ENCODE results near the gene ARMH2.

Gene ARMH2

DNA sequence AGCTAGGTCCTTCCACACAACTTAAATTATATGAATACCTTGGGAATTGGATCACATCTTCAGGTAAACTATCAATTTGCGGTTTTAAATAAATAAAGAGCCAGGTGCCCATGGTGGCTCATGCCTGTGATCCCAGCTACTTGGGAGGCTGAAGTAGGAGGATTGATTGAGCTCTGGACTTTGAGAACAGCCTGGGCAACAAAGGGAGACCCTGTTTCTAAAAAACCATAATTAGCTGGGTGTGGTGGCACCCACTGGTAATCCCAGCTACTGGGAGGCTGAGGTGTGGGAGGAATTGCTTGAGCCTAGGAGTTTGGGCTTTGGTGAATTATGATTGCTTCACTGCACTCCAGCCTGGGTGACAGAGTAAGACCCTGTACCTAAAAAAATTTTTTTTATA, 20.6 kb downstream of the ARMH2 start:
- no peak overlapping the region for H3K27ac ChIP-seq (ENCODE audit: poor library complexity, severe bottlenecking)

DNA sequence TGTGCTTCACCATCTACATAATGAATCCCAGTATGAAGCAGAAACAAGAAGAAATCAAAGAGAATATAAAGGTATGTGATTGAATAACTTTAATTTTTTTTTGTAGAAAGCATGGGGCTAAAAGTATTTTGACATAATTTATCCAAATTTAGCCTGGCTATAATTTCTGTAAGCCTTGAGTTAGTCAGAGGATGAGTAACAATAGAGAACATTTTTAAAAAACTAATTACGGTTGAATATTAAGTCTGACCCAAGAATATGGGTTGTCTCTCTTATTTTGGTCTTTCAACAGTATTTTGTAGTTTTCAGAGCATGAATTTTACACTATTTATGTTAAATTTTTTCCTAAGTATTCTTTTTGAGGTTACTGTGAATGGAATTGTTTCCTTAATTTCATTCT, 21.5 kb downstream of the ARMH2 start:
- H3K4me1 ChIP-seq (ENCODE audit: insufficient read depth, poor library complexity, severe bottlenecking): peaks cover 26% of the 10 kb centered on the region
- no peaks in the 10 kb centered on the region for H3K27me3 ChIP-seq (ENCODE audit: insufficient read depth, poor library complexity, severe bottlenecking)
- H3K27ac ChIP-seq (ENCODE audit: poor library complexity, severe bottlenecking): no peak overlapping the region
- H3K9me3 ChIP-seq (ENCODE audit: severe bottlenecking): no peaks in the 10 kb centered on the region
- TF ChIP-seq, protein P1, sequence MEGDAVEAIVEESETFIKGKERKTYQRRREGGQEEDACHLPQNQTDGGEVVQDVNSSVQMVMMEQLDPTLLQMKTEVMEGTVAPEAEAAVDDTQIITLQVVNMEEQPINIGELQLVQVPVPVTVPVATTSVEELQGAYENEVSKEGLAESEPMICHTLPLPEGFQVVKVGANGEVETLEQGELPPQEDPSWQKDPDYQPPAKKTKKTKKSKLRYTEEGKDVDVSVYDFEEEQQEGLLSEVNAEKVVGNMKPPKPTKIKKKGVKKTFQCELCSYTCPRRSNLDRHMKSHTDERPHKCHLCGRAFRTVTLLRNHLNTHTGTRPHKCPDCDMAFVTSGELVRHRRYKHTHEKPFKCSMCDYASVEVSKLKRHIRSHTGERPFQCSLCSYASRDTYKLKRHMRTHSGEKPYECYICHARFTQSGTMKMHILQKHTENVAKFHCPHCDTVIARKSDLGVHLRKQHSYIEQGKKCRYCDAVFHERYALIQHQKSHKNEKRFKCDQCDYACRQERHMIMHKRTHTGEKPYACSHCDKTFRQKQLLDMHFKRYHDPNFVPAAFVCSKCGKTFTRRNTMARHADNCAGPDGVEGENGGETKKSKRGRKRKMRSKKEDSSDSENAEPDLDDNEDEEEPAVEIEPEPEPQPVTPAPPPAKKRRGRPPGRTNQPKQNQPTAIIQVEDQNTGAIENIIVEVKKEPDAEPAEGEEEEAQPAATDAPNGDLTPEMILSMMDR (IDR thresholded peaks at IDR 0.05; ENCODE audit: poor library complexity, severe bottlenecking): no peak
- H3K36me3 ChIP-seq (ENCODE audit: low read depth): peaks cover 60% of the 10 kb centered on the region
- DNase-seq (ENCODE audit: low spot score): no peak
- no peak for ATAC-seq (ENCODE audit: low read depth)
- H3K4me3 ChIP-seq (ENCODE audit: severe bottlenecking): peak overlapping the region; percentile 92

More for the DNA sequence above, 20.6 kb downstream of the ARMH2 start:
- Histone ChIP-seq H3K27me3 (ENCODE audit: insufficient read depth, poor library complexity, severe bottlenecking) (no peaks in the 10 kb centered on the region), H3K36me3 (ENCODE audit: low read depth) (peaks cover 69% of the 10 kb centered on the region), H3K9me3 (ENCODE audit: severe bottlenecking) (no peaks in the 10 kb centered on the region), H3K4me3 (ENCODE audit: severe bottlenecking) (no peak overlapping the region), H3K4me1 (ENCODE audit: insufficient read depth, poor library complexity, severe bottlenecking) (peaks cover 26% of the 10 kb centered on the region)
- ATAC-seq (ENCODE audit: low read depth) (no peak), DNase-seq (ENCODE audit: low spot score) (no peak)
- TF ChIP-seq, protein P1 (IDR thresholded peaks at IDR 0.05; ENCODE audit: poor library complexity, severe bottlenecking): no peak

DNA sequence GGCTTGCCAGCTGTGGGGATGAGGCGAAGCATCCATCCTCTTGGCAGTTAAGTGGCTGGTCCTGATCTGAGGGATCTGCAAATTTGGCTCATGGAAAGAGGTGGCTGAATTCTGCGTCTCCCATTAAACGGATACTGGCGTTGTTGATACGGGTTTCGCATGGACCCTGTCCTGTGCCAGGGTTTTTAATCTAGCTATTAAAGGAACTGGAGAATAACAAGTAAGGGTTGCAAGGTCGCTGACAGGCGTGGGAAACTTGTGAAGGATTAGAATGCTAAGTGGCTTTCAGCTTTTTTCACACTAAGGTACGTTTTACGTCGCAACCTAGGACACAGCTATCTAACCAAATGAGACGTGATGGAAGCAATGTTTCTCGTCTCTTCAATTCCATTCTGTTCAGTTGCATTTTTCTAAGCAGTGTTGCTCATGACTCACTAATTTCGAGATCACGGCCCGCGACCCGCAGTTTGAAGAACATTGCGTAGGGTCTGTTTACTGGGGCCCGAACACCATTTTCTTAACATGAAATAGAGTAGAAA, 23.1 kb downstream of the ARMH2 start:
- Histone ChIP-seq H3K27me3 (ENCODE audit: insufficient read depth, poor library complexity, severe bottlenecking) (no peaks in the 10 kb centered on the region), H3K27ac (ENCODE audit: poor library complexity, severe bottlenecking) (peak overlapping the region; percentile 85), H3K4me1 (ENCODE audit: insufficient read depth, poor library complexity, severe bottlenecking) (peaks cover 26% of the 10 kb centered on the region), H3K36me3 (ENCODE audit: low read depth) (peaks cover 44% of the 10 kb centered on the region), H3K4me3 (ENCODE audit: severe bottlenecking) (peak overlapping the region; percentile 92), H3K9me3 (ENCODE audit: severe bottlenecking) (no peaks in the 10 kb centered on the region)
- DNase-seq (ENCODE audit: low spot score) (no peak), ATAC-seq (ENCODE audit: low read depth) (peak; percentile 21)
- TF ChIP-seq, protein P1 (IDR thresholded peaks at IDR 0.05; ENCODE audit: poor library complexity, severe bottlenecking): no peak

DNA sequence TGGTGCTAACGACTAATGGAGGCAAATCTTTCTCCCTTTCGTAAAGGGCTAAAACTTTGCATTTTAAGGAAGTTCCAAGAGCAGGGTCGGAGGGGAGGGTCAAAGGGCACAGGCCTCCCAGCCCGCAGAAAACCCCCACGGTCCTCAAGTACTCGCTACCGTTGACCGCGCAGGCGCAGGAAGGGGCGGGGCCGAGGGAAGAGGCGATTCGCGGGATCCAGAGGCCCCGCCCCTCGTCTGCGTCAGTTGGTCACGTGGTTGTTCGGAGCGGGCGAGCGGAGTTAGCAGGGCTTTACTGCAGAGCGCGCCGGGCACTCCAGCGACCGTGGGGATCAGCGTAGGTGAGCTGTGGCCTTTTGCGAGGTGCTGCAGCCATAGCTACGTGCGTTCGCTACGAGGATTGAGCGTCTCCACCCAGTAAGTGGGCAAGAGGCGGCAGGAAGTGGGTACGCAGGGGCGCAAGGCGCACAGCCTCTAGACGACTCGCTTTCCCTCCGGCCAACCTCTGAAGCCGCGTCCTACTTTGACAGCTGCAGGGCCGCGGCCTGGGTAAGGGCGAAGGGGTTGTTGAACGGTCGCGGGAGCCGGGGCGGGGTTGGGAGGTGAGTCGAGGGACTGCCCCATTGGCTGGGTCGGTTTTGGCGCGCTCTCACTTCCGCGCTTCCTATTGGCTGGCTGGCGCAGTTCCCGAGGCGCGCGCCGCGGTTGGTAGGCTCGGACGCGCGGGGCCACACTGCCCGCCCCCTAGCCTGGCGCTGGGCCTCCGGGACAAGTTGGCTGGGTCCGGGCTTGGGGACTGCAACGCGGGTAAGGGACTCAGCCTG, 23.8 kb downstream of the ARMH2 start, which contains the start of gene GMNN:
GMNN (plus strand) TSS at position 242 of the 824 bp plus-strand sequence. CDS start 2,310 bp downstream, outside the sequence.
- peak; percentile 95 for ATAC-seq (ENCODE audit: low read depth)
- peak; percentile 96 for DNase-seq (ENCODE audit: low spot score)
- Histone ChIP-seq H3K27ac (ENCODE audit: poor library complexity, severe bottlenecking) (peak within 1 kb of the TSS; percentile 85), H3K36me3 (ENCODE audit: low read depth) (peaks cover 37% of the 10 kb centered on the region), H3K4me1 (ENCODE audit: insufficient read depth, poor library complexity, severe bottlenecking) (peaks cover 26% of the 10 kb centered on the region), H3K9me3 (ENCODE audit: severe bottlenecking) (no peaks in the 10 kb centered on the region), H3K27me3 (ENCODE audit: insufficient read depth, poor library complexity, severe bottlenecking) (no peaks in the 10 kb centered on the region), H3K4me3 (ENCODE audit: severe bottlenecking) (peak within 1 kb of the TSS; percentile 92)
- TF ChIP-seq, protein P1 (IDR thresholded peaks at IDR 0.05; ENCODE audit: poor library complexity, severe bottlenecking): no peak

Measured in RWPE2 (cell line).